ENCODE measurements around the gene EIF3A.
"Not testable (repeated sequence)": the region's sequence is repeated elsewhere in the genome, so short reads cannot be mapped to it uniquely, and the experiment has no call there.

The EIF3A gene

DNA sequence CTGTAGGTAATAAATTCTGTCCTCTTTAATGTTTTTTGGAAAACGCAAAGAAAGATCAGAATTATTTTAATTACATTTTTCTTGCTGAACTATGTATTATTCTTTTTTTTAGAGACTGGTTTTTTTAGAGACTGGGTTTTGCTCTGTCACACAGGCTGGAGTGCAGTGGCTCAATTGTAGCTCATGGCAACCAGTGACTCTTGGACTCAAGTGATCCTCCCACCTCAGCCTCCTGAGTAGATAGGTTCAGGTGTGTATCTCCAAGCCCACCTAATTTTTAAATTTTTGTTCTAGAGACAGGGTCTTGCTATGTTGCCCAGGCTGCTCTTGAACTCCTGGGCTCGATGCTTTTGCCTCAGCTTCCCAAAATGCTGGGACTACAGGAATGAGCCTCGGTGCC is 18.0 kb upstream of the EIF3A start:
- no peak for DNase-seq (ENCODE audit: low spot score)

DNA sequence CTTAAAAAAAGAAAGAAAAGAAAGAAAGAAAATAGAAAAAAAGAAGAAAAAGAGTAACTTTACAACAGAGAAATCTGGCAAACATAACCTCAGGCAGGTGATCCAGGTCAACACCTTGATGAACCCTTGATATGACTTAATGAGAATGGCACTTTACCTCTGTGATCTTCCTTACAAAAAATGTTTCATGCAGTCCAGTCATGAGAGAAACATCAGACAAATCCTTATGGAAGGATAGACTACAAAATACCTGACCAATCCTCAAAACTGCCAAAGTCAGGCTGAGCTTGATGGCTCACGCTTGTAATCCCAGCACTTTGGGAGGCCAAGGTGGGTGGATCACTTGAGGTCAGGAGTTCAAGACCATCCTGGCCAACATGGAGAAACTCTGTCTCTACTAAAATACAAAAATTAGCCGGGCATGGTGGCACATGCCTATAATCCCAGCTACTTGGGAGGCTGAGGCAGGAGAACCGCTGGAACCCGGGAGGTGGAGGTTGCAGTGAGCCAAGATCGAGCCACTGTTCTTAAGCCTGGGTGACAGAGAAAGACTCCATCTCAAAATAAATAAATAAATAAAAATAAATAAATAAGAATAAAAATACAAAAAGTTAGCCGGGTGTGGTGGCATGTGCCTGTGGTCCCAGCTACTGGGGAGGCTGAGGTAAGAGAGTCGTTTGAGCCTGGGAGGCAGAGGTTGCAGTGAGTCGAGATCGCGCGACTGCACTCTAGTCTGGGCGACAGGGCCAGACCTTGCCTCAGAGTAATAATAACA is 16.2 kb upstream of the EIF3A start:
- not testable (repeated sequence) for DNase-seq (ENCODE audit: low spot score)

DNA sequence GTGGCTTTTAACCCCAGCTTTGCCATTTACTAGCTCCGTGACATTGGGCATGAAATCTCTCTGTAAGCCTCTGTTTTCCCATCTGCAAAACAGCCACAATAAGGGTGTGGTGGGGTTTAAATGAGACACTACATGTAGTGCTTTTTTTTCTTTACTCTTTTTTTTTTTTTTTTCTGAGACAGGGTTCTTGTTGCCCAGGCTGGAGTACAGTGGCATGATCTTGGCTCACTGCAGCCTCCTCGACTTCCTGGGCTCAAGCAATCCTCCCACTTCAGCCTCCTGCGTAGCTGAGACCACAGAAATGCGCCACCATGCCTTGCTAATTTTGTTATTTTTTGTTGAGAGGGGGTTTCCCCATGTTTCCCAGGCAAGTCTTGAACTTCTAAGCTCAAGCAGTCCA is 15.0 kb upstream of the EIF3A start:
- no peak for DNase-seq (ENCODE audit: low spot score)

DNA sequence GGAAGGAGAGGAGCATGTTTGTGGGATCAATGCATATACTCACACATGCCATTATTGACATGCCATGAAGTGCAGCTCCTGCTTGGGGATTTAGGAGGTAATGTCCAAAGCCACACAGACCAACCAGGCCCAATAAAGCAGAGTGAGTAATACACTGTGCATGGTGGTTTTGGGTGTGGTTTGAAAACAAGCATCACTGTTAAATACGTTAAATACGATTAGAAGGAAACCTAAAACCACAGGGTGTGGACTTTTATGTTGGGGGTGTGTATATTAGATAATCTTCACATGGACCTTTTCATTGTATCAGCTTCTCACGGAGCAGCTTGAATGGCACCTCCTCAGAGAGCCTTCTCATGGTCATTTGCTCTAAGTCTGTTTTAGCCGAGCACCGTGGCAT is 10.4 kb upstream of the EIF3A start:
- DNase-seq (ENCODE audit: low spot score) = peak; percentile 63

DNA sequence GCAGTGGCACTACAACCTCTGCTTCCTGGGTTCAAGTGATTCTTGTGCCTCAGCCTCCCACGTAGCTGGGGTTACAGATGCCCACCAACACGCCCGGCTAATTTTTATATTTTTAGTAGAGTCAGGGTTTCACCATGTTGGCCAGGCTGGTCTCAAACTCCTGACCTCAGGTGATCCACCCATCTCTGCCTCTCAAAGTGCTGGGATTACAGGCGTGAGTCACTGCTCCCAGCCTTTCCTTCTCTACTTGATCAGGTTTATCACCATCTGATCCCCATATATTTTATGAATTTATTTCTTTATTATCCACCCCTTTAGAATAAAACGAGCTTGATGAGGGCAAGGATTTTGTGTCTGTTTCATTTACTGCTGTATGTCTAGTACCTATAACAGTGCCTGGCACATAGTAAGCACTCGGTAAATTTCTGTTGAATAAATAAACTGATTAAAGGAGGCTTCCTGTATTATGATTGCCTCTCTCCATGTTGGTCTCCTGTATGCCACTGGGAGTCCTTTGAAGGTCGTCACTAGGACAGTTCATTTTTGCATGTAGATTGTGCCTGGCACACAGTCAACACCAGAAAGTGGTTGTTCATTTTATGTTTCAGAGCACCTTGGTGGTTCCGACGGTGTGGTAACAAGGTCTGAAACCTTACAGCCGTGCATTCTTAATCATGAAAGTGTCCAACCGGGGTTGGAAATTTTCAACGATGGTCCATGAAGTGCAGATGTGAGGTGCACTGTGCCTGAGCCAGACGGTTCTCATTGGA is 9.6 kb upstream of the EIF3A start:
- DNase-seq (ENCODE audit: low spot score) = no peak

DNA sequence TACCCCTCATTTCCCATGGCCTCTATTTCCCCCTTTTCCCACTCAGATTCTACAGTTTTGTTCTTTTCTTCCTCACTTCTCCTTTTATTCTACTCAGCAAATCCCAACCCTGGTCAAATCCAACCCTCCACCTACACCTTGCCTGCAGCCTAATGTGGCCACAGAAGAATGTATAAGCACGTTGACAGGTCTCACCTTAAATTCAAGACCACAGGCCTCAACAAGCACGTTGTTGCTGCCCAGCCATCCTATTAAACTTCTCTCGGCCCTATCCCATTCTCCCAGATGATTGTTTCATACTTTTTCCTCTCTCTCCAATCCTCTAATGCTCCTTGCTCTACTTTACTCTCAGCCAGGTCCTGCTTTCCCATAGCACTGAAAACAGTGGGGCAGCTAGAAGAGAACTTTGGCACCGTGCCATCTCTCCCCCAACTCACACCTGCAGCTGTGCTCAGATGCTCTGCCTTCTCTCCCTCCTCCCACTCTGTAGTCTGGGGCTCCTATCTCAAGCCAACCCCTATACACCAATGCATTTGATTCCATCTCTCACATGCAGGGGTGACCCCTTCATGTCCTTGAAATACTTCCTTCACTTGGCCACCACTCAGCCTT is 6.8 kb upstream of the EIF3A start:
- DNase-seq (ENCODE audit: low spot score) = no peak

DNA sequence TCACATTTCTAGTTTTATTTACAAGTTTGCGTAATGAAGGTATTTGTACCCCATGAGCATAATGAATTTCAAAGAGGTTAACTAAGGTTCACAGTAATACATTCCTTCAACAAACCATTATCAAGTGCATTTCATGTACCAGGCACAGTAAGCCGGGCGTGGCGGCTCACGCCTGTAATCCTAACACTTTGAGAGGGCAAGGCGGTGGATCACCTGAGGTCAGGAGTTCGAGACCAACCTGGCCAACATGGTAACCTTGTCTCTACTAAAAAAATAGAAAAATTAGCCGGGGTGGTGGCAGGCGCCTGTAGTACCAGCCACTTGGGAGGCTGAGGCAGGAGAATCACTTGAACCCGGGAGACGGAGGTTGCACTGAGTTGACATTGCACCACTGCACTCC is 4.3 kb upstream of the EIF3A start:
- no peak for DNase-seq (ENCODE audit: low spot score)

DNA sequence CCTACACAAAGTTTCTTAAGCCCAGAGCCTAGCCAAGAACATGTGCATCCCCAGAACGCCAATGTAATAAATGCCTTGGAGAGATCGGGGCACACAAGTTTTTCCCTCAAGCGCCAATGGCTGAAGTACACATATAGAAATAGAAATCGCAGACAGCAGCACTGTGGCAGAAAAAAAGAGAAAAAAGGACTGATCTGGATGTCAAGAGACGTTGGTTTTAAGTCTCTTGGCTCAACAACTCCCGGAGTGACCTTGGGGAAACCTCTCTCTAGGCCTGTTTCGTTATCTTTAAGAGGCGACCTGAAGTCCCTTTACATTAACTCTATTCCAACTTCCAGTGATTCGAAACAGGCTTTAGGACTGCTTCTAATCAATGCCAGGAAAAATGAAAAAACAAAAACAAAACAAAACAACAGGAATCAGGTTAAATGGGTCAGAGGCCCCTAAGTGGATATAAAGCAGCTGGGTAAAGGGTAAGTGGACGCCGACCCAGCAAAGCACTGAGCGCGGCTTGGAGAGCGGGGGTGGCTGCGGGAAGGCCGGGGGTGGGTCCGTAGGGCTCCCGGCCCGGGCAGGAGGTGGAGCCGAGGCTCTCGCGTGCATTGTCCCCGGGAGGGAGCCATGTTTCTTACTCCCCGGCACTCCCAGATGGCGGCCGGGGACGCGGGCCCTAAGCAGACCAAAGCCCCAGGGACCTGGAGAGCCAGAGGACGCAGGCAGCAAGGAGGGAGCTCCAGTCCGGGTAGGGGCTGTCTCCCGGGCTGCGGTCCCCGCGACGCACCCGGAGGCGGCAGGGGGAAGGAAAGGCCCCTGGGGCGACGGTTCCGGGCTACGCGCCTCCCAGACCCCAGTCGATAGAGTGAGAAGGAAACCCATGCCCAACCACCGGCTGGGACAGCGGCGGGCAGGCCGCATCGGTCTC is 757 bp downstream of the EIF3A start:
- DNase-seq (ENCODE audit: low spot score) = peak; percentile 91

DNA sequence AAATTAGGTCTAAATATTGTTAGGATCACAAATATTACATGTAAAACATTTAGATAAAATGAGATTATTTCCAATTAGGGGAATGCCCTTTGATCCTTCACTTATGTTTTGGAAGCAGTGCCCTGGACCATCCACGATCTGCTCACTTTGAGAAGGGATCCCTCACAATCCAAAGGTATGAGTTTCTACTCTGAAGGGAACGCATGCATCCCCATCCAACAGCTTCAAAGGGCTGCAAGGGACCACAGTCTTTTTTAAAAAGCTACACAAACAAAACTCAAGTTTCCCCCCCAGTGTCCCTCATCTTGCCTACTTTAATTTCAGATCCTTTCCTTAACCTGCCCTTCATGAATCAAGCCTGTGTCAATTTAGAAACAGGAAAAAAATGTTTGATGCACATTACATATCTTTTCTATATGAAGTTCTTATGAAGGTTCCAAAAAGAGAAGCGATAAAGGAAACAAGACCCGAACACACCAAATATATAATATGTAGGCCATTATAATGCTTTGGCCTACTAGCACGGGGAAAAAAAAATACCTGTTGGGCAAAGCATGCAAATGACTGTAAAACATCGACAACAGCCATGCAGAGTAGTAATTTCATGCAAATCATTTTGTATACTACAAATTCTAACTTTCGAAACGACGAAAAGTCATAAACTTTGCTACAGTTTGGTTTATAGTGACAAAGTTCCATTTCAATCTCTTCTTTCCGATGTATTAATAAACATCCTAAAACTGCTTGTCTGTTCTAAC is 2.0 kb downstream of the EIF3A start:
- no peak for DNase-seq (ENCODE audit: low spot score)

DNA sequence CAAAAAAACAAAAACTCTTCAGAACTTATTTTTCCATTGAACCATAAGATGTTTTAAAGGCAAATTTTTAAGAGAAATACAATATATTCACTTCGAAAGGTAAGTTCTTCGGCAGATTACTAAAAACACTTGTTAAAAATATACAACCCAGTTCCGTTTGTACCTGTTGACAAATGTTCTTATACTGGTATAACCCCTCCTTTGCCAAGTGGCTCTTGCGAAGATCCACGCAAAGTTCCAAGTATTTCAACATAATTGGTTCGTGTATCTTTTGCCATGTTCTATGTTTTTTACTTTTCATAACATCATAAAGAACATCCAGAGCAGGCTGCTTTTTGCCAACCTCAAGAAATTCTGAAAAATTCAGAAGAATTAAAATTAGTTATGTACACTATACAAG is 7.0 kb downstream of the EIF3A start:
- no peak for DNase-seq (ENCODE audit: low spot score)

DNA sequence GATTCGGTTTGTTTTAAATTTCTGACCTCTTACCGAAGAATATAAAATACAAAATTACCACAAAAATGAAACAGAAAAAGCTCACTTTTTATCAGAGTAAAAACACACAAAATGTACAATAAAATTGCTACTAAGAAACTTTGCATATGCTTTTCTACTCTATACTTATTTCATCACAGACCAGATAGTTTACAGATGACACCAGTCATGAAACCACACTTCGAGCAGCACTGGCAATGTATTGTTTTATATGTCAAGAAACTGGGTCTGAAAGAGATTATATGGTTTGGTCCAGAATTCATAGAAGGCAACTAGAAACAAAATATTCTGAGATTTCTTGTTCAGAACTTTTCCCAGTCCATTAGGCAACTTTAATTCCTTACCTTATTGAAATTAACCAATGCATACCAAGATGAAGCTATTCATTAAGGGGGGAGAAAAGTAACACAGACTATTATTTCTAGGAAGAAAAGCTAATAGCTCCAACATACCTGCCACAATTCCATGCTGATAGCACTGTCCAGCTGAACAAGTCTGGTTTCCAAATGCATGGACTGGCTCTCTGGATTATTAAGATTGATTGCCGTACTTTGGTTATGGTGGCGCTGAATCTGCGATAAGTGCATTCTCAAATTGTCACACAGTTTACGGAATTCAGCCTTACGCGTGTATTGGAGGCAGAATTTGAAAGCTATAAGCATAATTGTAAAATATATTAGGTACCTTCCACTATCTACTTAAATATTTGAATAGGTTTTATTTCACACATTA is 10.0 kb downstream of the EIF3A start:
- DNase-seq (ENCODE audit: low spot score) = no peak

DNA sequence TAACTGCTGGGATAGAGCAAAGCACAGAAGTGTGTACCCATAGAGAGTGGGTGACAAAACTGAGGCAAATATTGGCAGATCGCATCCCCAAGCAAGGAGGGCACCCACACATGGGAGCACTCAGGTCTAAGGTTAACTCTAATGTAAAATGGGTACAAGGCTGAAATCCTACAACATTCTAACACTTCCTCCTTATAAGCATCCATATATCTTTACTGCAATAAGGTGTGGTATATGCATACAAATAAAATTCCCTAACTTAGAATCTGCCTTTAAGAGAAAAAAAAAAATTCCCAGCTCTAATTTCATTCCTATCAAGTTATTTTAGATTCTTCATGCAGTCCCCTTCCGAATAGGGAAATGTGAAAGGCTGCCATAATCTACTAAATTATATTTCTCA is 18.7 kb downstream of the EIF3A start:
- DNase-seq (ENCODE audit: low spot score) = no peak

DNA sequence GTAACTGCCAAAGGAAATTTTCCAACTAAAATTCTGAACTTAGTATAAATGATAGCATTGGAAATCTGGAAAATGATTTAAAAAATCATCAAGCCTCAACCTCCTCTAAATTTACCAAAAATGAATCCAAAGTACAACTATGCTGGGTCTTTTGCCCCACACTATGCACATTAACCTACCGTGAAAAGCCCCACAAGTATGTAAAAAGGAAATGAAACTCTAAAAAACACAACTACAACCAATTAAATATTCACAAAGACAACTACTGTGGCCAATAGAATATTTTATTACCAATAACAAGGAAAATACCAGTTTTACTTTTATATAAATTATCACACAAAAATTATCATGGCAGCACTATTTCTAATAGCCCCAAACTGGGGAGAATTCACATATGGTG is 19.3 kb downstream of the EIF3A start:
- no peak for DNase-seq (ENCODE audit: low spot score)

DNA sequence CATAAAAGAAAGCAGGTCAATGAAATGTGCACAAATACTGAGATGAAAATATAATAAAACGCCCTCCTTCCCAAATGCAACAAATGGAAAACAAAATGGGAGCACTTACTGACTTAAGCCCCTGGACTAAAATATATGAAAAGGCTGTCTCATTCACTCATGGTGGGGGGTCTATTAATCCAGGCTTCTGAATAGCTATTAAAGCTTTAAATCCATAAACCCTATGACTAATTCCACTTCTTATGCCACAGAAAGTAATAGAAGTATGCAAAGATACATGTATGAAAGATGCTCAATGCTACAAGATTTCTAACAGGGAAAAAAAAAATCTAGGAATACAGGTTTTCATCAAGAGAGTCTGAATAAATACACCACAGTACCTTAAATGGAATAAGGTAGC is 20.5 kb downstream of the EIF3A start:
- no peak for DNase-seq (ENCODE audit: low spot score)

DNA sequence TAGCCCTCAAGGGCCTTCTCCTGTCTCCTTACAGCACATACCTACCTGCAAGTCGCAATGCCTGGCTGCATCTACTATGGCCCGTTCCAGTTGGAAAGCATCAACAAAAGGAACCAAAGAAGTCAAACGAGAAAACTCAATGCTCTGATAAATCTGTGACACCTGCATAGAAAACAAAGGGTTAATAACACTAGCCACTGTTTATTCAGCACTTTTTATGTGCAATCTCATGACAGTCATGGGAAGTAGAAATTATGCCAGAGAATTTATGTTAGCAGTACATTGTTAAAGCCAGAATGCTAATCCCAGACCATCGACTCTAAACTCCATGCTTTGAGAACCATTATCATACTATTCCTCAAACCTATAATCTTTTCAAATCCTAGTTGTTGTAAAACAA is 21.1 kb downstream of the EIF3A start:
- DNase-seq (ENCODE audit: low spot score) = no peak

DNA sequence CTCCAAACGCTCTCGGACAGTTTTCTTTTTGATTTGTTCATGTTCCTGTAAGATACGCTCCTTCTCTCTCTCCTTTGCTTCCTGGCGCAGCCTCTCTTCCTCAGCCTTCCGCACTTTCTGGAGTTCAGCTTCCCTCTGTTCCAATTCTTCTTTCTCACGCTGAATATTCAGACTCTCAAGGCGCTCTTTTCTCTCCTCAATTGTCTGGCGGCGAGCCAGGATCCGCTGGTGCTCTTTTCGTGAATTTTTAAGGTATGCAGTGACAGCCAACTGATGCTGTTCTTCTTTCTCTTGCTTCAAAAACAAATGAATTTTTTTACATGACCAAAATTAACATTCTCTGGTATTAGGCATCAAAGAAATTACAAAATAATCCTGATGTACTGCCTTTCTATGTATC is 22.6 kb downstream of the EIF3A start:
- no peak for DNase-seq (ENCODE audit: low spot score)

DNA sequence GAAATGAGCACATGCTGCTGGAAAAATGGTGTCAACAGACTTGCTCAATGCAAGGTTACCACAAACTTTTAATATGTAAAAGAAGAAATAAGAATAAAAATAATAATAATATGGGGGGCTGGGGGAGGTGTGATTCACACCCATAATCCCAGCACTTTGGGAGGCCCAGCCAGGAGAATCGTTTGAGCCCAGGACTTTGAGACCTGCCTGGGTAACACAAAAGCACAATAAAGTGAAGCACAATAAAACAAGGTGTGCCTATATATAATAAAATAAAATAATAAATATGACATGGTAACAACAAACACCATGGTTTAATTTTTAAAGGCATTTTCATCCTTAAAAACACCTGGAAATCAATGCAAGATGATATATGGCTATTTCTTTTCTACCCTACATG is 25.1 kb downstream of the EIF3A start:
- no peak for DNase-seq (ENCODE audit: low spot score)

DNA sequence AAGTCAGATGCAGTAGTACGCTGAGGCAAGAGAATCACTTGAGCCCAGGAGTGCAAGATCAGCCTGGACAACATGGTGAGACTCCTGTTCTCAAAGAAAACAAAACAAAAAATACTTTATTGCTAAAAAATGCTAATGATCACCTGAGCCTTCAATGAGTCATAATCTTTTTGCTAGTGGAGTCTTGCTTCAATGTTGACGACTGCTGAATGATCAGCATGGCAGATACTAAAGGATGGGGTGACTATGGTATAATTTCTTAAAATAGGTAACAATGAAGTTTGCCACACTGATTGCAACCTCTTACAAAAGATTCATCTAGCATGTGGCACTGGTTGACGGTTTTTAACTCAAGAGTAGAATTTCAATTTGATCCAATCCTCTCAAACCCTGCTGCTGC is 28.8 kb downstream of the EIF3A start:
- DNase-seq (ENCODE audit: low spot score) = no peak

DNA sequence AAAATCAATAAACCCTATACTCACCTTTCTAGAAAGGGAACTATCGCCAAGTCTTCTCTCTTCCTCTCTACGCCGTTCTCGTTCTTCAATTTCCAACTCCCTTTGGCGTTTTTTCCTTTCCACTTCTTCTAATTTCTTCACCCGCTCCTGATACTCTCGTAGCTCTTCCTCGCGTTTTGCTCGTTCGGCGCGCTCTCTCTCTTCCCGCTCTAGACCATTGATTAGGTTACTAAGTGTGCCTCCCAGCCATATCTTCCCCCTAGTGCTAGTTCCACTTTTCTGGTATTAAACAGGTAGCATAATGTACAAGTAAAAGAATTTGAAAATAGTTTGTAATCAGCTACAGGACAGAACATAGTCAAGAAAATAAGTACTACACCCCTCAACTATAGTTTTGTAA is 30.8 kb downstream of the EIF3A start:
- no peak for DNase-seq (ENCODE audit: low spot score)

DNA sequence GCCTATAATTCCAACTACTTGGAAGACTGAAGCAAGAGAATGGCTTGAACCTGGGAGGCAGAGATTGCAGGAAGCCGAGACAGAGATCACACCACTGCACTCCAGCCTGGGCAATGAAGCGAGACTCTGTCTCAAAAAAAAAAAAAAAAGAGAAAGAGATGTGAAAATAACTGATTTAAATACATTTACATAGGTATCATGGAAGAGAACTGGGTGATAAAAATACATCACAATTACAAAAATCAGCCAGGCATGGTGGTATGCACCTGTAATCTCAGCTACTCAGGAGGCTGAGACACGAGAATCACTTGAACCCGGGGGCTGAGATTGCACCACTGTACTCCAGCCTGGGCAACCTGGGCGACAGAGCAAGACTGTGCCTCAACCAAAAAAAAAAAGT is 31.3 kb downstream of the EIF3A start:
- no peak for DNase-seq (ENCODE audit: low spot score)

DNA sequence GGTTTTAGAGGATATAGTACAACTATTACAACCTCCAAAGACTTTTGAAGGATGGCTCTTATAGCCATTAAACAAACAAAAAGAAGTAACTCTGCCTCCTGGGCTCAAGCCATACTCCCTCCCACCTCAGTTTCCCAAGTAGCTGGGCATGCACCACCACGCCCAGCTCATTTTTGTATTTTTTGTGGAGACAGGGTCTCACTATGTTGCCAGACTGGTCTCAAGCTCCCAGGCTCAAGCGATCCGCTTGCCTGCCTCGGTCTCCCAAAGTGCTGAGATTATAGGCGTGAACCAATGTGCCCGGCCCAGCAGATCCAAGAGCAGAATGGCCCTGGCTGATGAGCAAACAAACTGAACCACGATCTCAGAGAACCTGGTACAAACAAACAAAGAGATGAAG is 35.1 kb downstream of the EIF3A start:
- DNase-seq (ENCODE audit: low spot score) = no peak

All from hepatic stellate cell (primary cell).